ENCODE measurements around the gene ACAN. TPM values are rescaled to one million over a fixed set of nuclear protein-coding genes. Genes with fewer than 3 reads are reported as not detected.

The ACAN gene
- total and polyA plus RNA-seq, 2 of the 8 experiments (the other 6 are each of a cell fraction or from before 2014, with no cell fraction given): 0.71 to 0.73 TPM

GRCh38 chr15:88800026-88800425 is 3.2 kb upstream of the ACAN start:
- H3K4me2 ChIP-seq (ENCODE audit: insufficient read depth in 1 of 2, low read depth in 2 of 2, low read length in 2 of 2): no peak overlapping the region
- H4K8ac ChIP-seq (ENCODE audit: extremely low read depth, insufficient read depth, low read length): no peak overlapping the region
- no peak overlapping the region for H3K56ac ChIP-seq (replicated peaks; ENCODE audit: insufficient read length, low read depth, low read length)
- POLR2A ChIA-PET (ENCODE audit: partially characterized antibody): no interaction called here
- no peak overlapping the region for H3K14ac ChIP-seq (ENCODE audit: insufficient read length)
- no peak overlapping the region for H2AFZ ChIP-seq (ENCODE audit: low read length)
- FAIRE-seq: no peak
- H2BK5ac ChIP-seq (ENCODE audit: low read depth, low read length): no peak overlapping the region
- no peak overlapping the region for H3K27ac ChIP-seq (ENCODE audit: low read depth, low read length)
- H3K4ac ChIP-seq (replicated peaks; ENCODE audit: insufficient read length, low read depth, low read length): no peak overlapping the region
- H3K23me2 ChIP-seq (ENCODE audit: low read depth, low read length): peaks cover 9% of the 10 kb centered on the region; the same call in 1 of the 2 replicates
- H4K5ac ChIP-seq (ENCODE audit: insufficient read length, low read depth, low read length): no peak overlapping the region
- H3K9me3 ChIP-seq (ENCODE audit: insufficient read depth in 2 of 2, low read depth in 1 of 2, low read length in 1 of 2): no peaks in the 10 kb centered on the region
- H2BK20ac ChIP-seq (ENCODE audit: low read length): no peak overlapping the region
- peaks cover 0 to 2% of the 10 kb centered on the region in 2 experiments for H4K20me1 ChIP-seq (replicated peaks in 1 of 2; ENCODE audit: control insufficient read depth in 1 of 2, insufficient read depth in 2 of 2, low read length in 2 of 2)
- H2BK12ac ChIP-seq (ENCODE audit: low read depth, low read length): no peak overlapping the region
- no peak for DNase-seq (ENCODE audit: low read depth in 1 of 2, low spot score in 2 of 2)
- H3K9ac ChIP-seq (replicated peaks in 1 of 4; ENCODE audit: extremely low read depth in 1 of 4, low read depth in 3 of 4, low read length in 3 of 4): no peak overlapping the region
- no peak overlapping the region for H3K18ac ChIP-seq (ENCODE audit: extremely low read depth, low read length)
- no peak overlapping the region for H2AK5ac ChIP-seq (ENCODE audit: low read depth, low read length)
- no peak overlapping the region for H3K23ac ChIP-seq (ENCODE audit: insufficient read length)
- 73% methylated on average over 1 of the region's 1 CpG; no CpG with 5 or more reads in 1 of the 2 experiments for WGBS, 2 experiments (ENCODE audit: extremely low coverage in 1 of 2, insufficient coverage in 1 of 2, insufficient read length in 1 of 2, insufficient replicate concordance in 2 of 2, low coverage in 1 of 2, low lambda C conversion rate in 2 of 2, missing lambda C conversion rate in 1 of 2)
- no peaks in the 10 kb centered on the region for H3K36me3 ChIP-seq (ENCODE audit: control insufficient read depth in 2 of 4, insufficient read depth in 4 of 4, low read length in 3 of 4)
- no peak overlapping the region for H4K91ac ChIP-seq (replicated peaks; ENCODE audit: insufficient read length, low read length)
- peaks cover 20 to 47% (median 38%) of the 10 kb centered on the region in 4 experiments for H3K27me3 ChIP-seq (replicated peaks in 1 of 4; ENCODE audit: control insufficient read depth in 3 of 4, extremely low read depth in 1 of 4, insufficient read depth in 3 of 4, low read length in 3 of 4)
- no peak overlapping the region for H2BK120ac ChIP-seq (replicated peaks; ENCODE audit: low read depth, low read length)
- CTCF ChIA-PET (ENCODE audit: partially characterized antibody): interaction anchor here (0.7 to 1.5 kb wide), 6 partner anchors 15 to 99 kb away, joined by 3 to 5 read pairs (median 3); no protein-coding TSS in a partner anchor
- no peaks in the 10 kb centered on the region for H3K79me1 ChIP-seq (ENCODE audit: low read depth, low read length)
- H3K79me2 ChIP-seq (ENCODE audit: control insufficient read depth in 1 of 2, insufficient read depth in 2 of 2, low read length in 2 of 2): no peaks in the 10 kb centered on the region
- H3K4me3 ChIP-seq (ENCODE audit: extremely low read depth in 1 of 4, insufficient read depth in 2 of 4, low read depth in 3 of 4, low read length in 4 of 4): no peak overlapping the region
- H2BK15ac ChIP-seq (ENCODE audit: low read length): no peak overlapping the region
- no peaks in the 10 kb centered on the region; a peak in 4 of 7 replicates for H3K4me1 ChIP-seq (replicated peaks in 1 of 4; ENCODE audit: control insufficient read depth in 3 of 4, insufficient read depth in 4 of 4, low read length in 3 of 4)
- no peak for TF ChIP-seq TBP (IDR thresholded peaks at IDR 0.05; ENCODE audit: low read depth, low read length)
- no peak for TF ChIP-seq JUN (IDR thresholded peaks at IDR 0.05; ENCODE audit: low read depth, low read length)
- no peak for TF ChIP-seq HDAC6 (IDR thresholded peaks at IDR 0.05; ENCODE audit: low read depth, low read length)
- no peak for TF ChIP-seq HDAC2 (IDR thresholded peaks at IDR 0.05; ENCODE audit: borderline replicate concordance in 1 of 2, low read depth in 2 of 2, low read length in 2 of 2)
- TF ChIP-seq CTBP2 (IDR thresholded peaks at IDR 0.05; ENCODE audit: borderline replicate concordance, insufficient read depth, insufficient read length, low read length): no peak
- TF ChIP-seq RAD21 (IDR thresholded peaks at IDR 0.05 in 1 of 2, conservative IDR thresholded peaks at IDR 0.05 in 1 of 2; ENCODE audit: low read depth in 2 of 2, low read length in 2 of 2): no peak
- no peak for TF ChIP-seq KDM4A (IDR thresholded peaks at IDR 0.05; ENCODE audit: low read depth, low read length, severe bottlenecking)
- no peak for TF ChIP-seq SAP30 (IDR thresholded peaks at IDR 0.05; ENCODE audit: insufficient read depth, insufficient replicate concordance, low read length)
- TF ChIP-seq TAF1 (IDR thresholded peaks at IDR 0.05; ENCODE audit: low read depth, low read length): no peak
- no peak for TF ChIP-seq SIRT6 (IDR thresholded peaks at IDR 0.05; ENCODE audit: low read length)
- no peak for TF ChIP-seq SP2 (IDR thresholded peaks at IDR 0.05; ENCODE audit: low read length)
